Stomach (tissue), 4 donors: ENCODE measurements around the gene DYRK1A.

Experiments
- CTCF ChIP-seq, 7 experiments: fragments of 450-650 bp in 4 of 7; fragments of 200-600 bp in 3 of 7; sonication (generic) in 3 of 7; IDR thresholded peaks; one replicate each; pipeline ENCODE4 v1.5.1; 2016 to 2019; ENCODE audit warnings: antibody characterized with exemption in 7 of 7, control low read depth in 2 of 7, mild to moderate bottlenecking in 1 of 7
- EP300 ChIP-seq: sonication (generic); formaldehyde crosslinking; IDR thresholded peaks from one replicate; pipeline ENCODE4 v1.6.1; 2017; ENCODE audit warnings: antibody characterized with exemption
- POLR2A ChIP-seq, 4 donors: fragments of 450-650 bp; IDR thresholded peaks; one replicate each; pipeline ENCODE4 v1.6.1; 2016; ENCODE audit warnings: antibody characterized with exemption in 4 of 4, control low read depth in 2 of 4, mild to moderate bottlenecking in 1 of 4, moderate library complexity in 1 of 4
- POLR2AphosphoS5 ChIP-seq, 3 donors: sonication (generic); formaldehyde crosslinking; IDR thresholded peaks; one replicate each; pipeline ENCODE4 v1.6.1; 2016; ENCODE audit warnings: antibody characterized with exemption in 3 of 3

- no peak for TF ChIP-seq POLR2AphosphoS5 (IDR thresholded peaks at IDR 0.05)
- TF ChIP-seq CTCF (IDR thresholded peaks at IDR 0.05), result no peak
- no peak for TF ChIP-seq POLR2A (IDR thresholded peaks at IDR 0.05)
- TF ChIP-seq EP300, result no peak
Observed at GRCh38 chr21:37373539-37373938, 7.0 kb downstream of the DYRK1A start.
